GM12892 (cell line): ENCODE data around the gene HMGN4.

Experiments used
- DNase-seq: peaks from one replicate; pipeline ENCODE4 v3.0.0; 2011; ENCODE audit not compliant: insufficient read length
- FAIRE-seq: peaks from 2 replicates; lab custom pipeline; 2011; peaks lifted over from hg19 to GRCh38; lab: Jason Lieb, UNC
- POLR2A ChIP-seq: IDR thresholded peaks from 2 replicates; pipeline ENCODE4 v1.6.1; 2011; ENCODE audit warnings: low read depth, low read length, control low read depth
- POLR2AphosphoS5 ChIP-seq: IDR thresholded peaks from 2 replicates; pipeline ENCODE4 v1.6.1; 2011; ENCODE audit warnings: low read depth, low read length, control low read depth
- TAF1 ChIP-seq: IDR thresholded peaks from 2 replicates; pipeline ENCODE4 v1.6.1; 2011; ENCODE audit warnings: low read depth, mild to moderate bottlenecking, control low read depth, low read length, borderline replicate concordance

Gene HMGN4

DNA sequence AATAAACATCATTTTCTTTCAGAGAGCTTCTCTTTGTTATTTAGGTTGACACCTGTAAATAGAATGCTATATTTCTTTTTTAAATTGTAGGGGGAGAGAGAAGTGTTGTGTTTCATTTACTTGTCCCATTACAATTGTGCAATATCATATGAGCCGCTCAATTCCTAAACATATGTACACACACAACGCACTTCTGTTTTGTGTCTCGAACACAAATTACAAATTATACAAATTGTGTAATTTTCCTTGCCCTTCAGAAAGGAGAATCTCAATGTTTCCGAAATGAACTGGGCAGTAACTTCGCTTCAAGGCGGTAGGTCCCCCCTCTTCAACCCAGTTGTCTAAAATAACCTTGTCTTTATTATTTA is 55.9 kb downstream of the HMGN4 start:
- TF ChIP-seq POLR2AphosphoS5: no peak
- TF ChIP-seq POLR2A: no peak
- no peak for TF ChIP-seq TAF1
- DNase-seq: no peak
- FAIRE-seq: no peak

DNA sequence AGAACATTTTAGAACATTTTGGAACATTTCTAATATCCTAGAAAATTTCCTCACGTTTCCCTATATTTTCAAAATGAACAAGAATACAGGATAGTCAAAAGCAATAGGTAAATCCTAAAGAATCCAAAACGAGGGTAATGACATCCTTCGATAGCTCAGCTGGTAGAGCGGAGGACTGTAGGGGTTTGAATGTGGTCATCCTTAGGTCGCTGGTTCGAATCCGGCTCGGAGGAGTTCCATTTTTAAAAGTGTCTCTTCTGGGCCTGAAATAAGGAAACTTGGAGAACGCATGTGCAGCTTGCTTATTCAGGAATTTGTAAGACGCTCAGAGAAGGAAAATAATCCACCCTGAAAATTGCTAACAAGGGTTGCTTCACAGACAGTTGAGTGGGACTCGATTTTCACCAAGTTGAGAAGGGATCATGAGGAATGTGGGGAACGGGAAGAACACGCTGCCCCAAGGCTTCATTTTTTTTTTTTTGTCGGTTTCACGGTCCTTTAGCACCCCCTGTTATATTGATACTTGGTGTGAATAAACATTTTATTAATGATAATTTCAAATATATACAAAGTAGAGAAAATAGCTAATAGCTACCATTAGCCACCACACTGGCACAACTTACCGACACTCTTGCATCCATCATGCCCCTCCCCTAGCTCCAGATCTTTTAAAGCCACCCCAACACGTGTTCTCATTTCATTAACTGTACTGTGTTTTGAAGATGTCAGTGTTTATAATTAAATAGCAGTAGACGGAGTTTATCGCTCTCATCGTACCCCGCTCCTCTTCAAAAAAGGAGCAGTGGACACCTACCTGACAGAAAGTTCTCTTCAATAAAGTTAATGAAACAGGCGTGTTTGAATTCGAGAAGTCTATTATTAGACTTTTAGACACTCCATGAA is 56.8 kb downstream of the HMGN4 start:
- DNase-seq: no peak
- FAIRE-seq: peak; percentile 24
- TF ChIP-seq TAF1 (no peak), POLR2A (no peak)

DNA sequence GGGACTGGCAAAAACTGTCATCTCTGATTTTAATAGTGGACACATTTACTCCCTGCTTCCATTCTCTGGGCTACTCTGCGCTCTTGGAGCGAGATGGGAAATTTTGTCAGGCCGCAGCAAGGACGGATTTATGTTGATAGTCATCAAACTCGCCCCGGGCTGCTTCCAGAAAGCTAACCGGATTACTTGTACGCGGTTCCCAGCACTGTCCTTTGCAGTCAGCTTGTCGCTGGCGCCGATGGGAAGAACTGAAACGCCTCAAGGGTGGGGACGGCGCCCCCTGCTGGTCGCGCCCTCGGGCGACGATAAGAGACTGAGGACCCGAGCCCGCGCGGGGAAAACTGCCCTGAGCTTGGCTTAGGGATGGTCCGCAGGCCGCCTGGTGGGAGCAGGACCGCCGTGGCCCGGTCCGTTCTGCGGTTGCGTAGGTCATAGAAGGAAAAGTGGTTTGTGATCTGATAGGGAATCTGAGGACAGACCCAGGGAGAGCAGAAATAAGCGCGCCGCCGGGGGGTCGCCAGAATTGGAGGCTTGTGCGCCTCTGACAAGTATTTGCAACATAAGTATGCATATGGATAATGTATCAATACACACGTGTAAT is 57.6 kb downstream of the HMGN4 start:
- peak; percentile 83 for FAIRE-seq
- DNase-seq: peak; percentile 54
- TF ChIP-seq POLR2AphosphoS5 (no peak), TAF1 (0 out of 2 replicates have a peak, but pooled peaks have one; percentile 34), POLR2A (no peak)
